ENCODE measurements around the gene MED9. TPM values are rescaled to one million over a fixed set of nuclear protein-coding genes. Genes with fewer than 3 reads are reported as not detected.
A peak's percentile ranks its signal among the peaks of the same experiment; 100 is the strongest.

The MED9 gene
- total and polyA plus RNA-seq, 12 donors = 8.2 to 41.2 (median 18.4) TPM

- Histone ChIP-seq H3K27ac (peak overlapping the region; percentile 33 to 91 (median 59)), H3K27me3 (no peaks in the 10 kb centered on the region), H3K4me3 (peak overlapping the region in 2 of 4 donors; percentile 29 to 58), H3K9me3 (replicated peaks in 1 of 3) (no peaks in the 10 kb centered on the region), H3K36me3 (replicated peaks in 1 of 2) (peaks cover 0 to 16% of the 10 kb centered on the region in 2 donors), H3K4me1 (replicated peaks in 1 of 2) (peaks cover 9 to 31% of the 10 kb centered on the region in 2 donors)
- intact Hi-C loops (cut with DNase I) = loop anchor here (2.0 to 5.0 kb wide), 4 partner anchors 19 to 145 kb away; partner anchors contain the start of gene MED9 (in 1 of the 2)
- DNase-seq = peak in 5 of 7 donors; percentile 12 to 47 (median 38)
- 0 to 4% (median 2%) methylated on average over 5 to 65 of the region's 65 CpGs for WGBS, 4 donors
- no peak for TF ChIP-seq POLR2A (IDR thresholded peaks at IDR 0.05)
- TF ChIP-seq CTCF (IDR thresholded peaks at IDR 0.05) = no peak
Measured at GRCh38 chr17:17495536-17496188, 18.9 kb downstream of the MED9 start.

- H3K9me3 ChIP-seq (replicated peaks in 1 of 3) = no peaks in the 10 kb centered on the region
- H3K27me3 ChIP-seq = no peaks in the 10 kb centered on the region
Measured at GRCh38 chr17:17496189-17497064, 19.6 kb downstream of the MED9 start, which contains the start of gene RASD1. TSS of gene RASD1 (minus strand) at chr17:17496395. CDS start at chr17:17496181, 214 bp downstream.

GRCh38 chr17:17497065-17497844 is 20.5 kb downstream of the MED9 start:
- Histone ChIP-seq H3K4me1 (replicated peaks in 1 of 2) (peaks cover 9 to 31% of the 10 kb centered on the region in 2 donors), H3K36me3 (replicated peaks in 1 of 2) (peaks cover 0 to 3% of the 10 kb centered on the region in 2 donors), H3K9me3 (replicated peaks in 1 of 3) (no peaks in the 10 kb centered on the region), H3K27me3 (no peaks in the 10 kb centered on the region), H3K27ac (peak overlapping the region in 2 of 5 donors; percentile 78 to 91), H3K4me3 (peak overlapping the region in 1 of 4 donors; percentile 58)
- no peak for TF ChIP-seq POLR2A (IDR thresholded peaks at IDR 0.05)
- TF ChIP-seq CTCF (IDR thresholded peaks at IDR 0.05) = peak in 1 of 6 experiments; percentile 11
- 32 to 53% (median 41%) methylated on average over 10 to 19 of the region's 19 CpGs for WGBS, 4 donors
- no peak for DNase-seq
- intact Hi-C loops (cut with DNase I) = loop anchor here (2.0 to 5.0 kb wide), 2 partner anchors 144 to 145 kb away; no protein-coding TSS in a partner anchor

More at GRCh38 chr17:17496189-17497064, 19.6 kb downstream of the MED9 start, which contains the start of gene RASD1:
- 0 to 1% (median 1%) methylated on average over 28 to 93 of the region's 93 CpGs for WGBS, 4 donors
- H3K4me3 ChIP-seq = peak within 1 kb of the TSS in 2 of 4 donors; percentile 29 to 58
- H3K4me1 ChIP-seq (replicated peaks in 1 of 2) = peaks cover 9 to 31% of the 10 kb centered on the region in 2 donors
- peaks cover 0 to 12% of the 10 kb centered on the region in 2 donors for H3K36me3 ChIP-seq (replicated peaks in 1 of 2)
- peak; percentile 90 to 96 (median 93) for DNase-seq
- TF ChIP-seq CTCF (IDR thresholded peaks at IDR 0.05) (peak; percentile 51 to 99 (median 80)), POLR2A (IDR thresholded peaks at IDR 0.05) (peak; percentile 99)
- intact Hi-C loops (cut with DNase I) = loop anchor here (2.0 to 5.0 kb wide), 2 partner anchors 144 kb away; no protein-coding TSS in a partner anchor
- peak within 1 kb of the TSS; percentile 33 to 91 (median 78) for H3K27ac ChIP-seq
